ENCODE measurements around the gene SGSM2. TPM values are rescaled to one million over a fixed set of nuclear protein-coding genes. Genes with fewer than 3 reads are reported as not detected.

Gene SGSM2
- total and polyA plus RNA-seq, 2 of the 8 experiments (the other 6 are each of a cell fraction or from before 2014, with no cell fraction given): 44.5 to 77.7 TPM

- Histone ChIP-seq H3K23me2 (ENCODE audit: low read depth, low read length) (peaks cover 14% of the 10 kb centered on the region), H3K23ac (ENCODE audit: insufficient read length) (no peak overlapping the region), H4K5ac (ENCODE audit: insufficient read length, low read depth, low read length) (no peak overlapping the region), H4K91ac (replicated peaks; ENCODE audit: insufficient read length, low read length) (no peak overlapping the region), H3K4me3 (ENCODE audit: extremely low read depth in 1 of 4, insufficient read depth in 2 of 4, low read depth in 3 of 4, low read length in 4 of 4) (peak overlapping the region; percentile 51 to 85 (median 61); a peak in 7 of 8 replicates), H3K4ac (replicated peaks; ENCODE audit: insufficient read length, low read depth, low read length) (no peak overlapping the region), H3K14ac (ENCODE audit: insufficient read length) (no peak overlapping the region), H3K79me2 (ENCODE audit: control insufficient read depth in 1 of 2, insufficient read depth in 2 of 2, low read length in 2 of 2) (peaks cover 0 to 37% of the 10 kb centered on the region in 2 experiments; a peak in 2 of 4 replicates), H2BK5ac (ENCODE audit: low read depth, low read length) (no peak overlapping the region), H4K8ac (ENCODE audit: extremely low read depth, insufficient read depth, low read length) (no peak overlapping the region), H3K4me2 (ENCODE audit: insufficient read depth in 1 of 2, low read depth in 2 of 2, low read length in 2 of 2) (peak overlapping the region; percentile 81 to 99), H3K18ac (ENCODE audit: extremely low read depth, low read length) (no peak overlapping the region), H3K36me3 (ENCODE audit: control insufficient read depth in 2 of 4, insufficient read depth in 4 of 4, low read length in 3 of 4) (peaks cover 0 to 8% (median 5%) of the 10 kb centered on the region in 4 experiments; a peak in 3 of 8 replicates), H3K9ac (replicated peaks in 1 of 4; ENCODE audit: extremely low read depth in 1 of 4, low read depth in 3 of 4, low read length in 3 of 4) (no peak overlapping the region; a peak in 2 of 7 replicates), H2BK12ac (ENCODE audit: low read depth, low read length) (no peak overlapping the region), H3K56ac (replicated peaks; ENCODE audit: insufficient read length, low read depth, low read length) (no peak overlapping the region), H3K27ac (ENCODE audit: low read depth, low read length) (no peak overlapping the region), H4K20me1 (replicated peaks in 1 of 2; ENCODE audit: control insufficient read depth in 1 of 2, insufficient read depth in 2 of 2, low read length in 2 of 2) (peaks cover 16 to 21% of the 10 kb centered on the region in 2 experiments), H3K27me3 (replicated peaks in 1 of 4; ENCODE audit: control insufficient read depth in 3 of 4, extremely low read depth in 1 of 4, insufficient read depth in 3 of 4, low read length in 3 of 4) (no peaks in the 10 kb centered on the region), H2AK5ac (ENCODE audit: low read depth, low read length) (peak overlapping the region; percentile 70; the same call in 1 of the 2 replicates), H3K79me1 (ENCODE audit: low read depth, low read length) (peaks cover 20% of the 10 kb centered on the region; the same call in 1 of the 2 replicates), H2BK120ac (replicated peaks; ENCODE audit: low read depth, low read length) (no peak overlapping the region), H3K4me1 (replicated peaks in 1 of 4; ENCODE audit: control insufficient read depth in 3 of 4, insufficient read depth in 4 of 4, low read length in 3 of 4) (peaks cover 12 to 30% (median 16%) of the 10 kb centered on the region in 4 experiments), H2BK20ac (ENCODE audit: low read length) (no peak overlapping the region), H2BK15ac (ENCODE audit: low read length) (no peak overlapping the region), H3K9me3 (ENCODE audit: insufficient read depth in 2 of 2, low read depth in 1 of 2, low read length in 1 of 2) (no peaks in the 10 kb centered on the region), H2AFZ (ENCODE audit: low read length) (no peak overlapping the region)
- ChIA-PET CTCF (ENCODE audit: partially characterized antibody) (interaction anchor here (0.6 to 3.7 kb wide), 10 partner anchors 9 to 401 kb away, joined by 3 to 48 read pairs (median 4); no protein-coding TSS in a partner anchor), POLR2A (ENCODE audit: partially characterized antibody) (interaction anchor here (0.6 to 15.4 kb wide), 9 partner anchors 9 to 385 kb away, joined by 3 to 193 read pairs (median 6); partner anchors contain the start of genes MNT and TSR1)
- TF ChIP-seq CHD1 (IDR thresholded peaks at IDR 0.05; ENCODE audit: low read depth, low read length) (no peak), SUZ12 (IDR thresholded peaks at IDR 0.05; ENCODE audit: low read length) (no peak), GTF2F1 (IDR thresholded peaks at IDR 0.05; ENCODE audit: borderline replicate concordance, low read depth, low read length) (no peak), RXRA (IDR thresholded peaks at IDR 0.05; ENCODE audit: insufficient read depth, low read depth, low read length) (no peak), ATF3 (IDR thresholded peaks at IDR 0.05; ENCODE audit: insufficient read depth, low read depth, low read length) (no peak), EZH2 (IDR thresholded peaks at IDR 0.05; ENCODE audit: low read depth, low read length, severe bottlenecking) (no peak), GABPA (IDR thresholded peaks at IDR 0.05; ENCODE audit: borderline replicate concordance, insufficient read depth, low read length) (no peak)
- no peak for DNase-seq (ENCODE audit: low read depth in 1 of 2, low spot score in 2 of 2)
- WGBS, 2 experiments (ENCODE audit: extremely low coverage in 1 of 2, insufficient coverage in 1 of 2, insufficient read length in 1 of 2, insufficient replicate concordance in 2 of 2, low coverage in 1 of 2, low lambda C conversion rate in 2 of 2, missing lambda C conversion rate in 1 of 2): 92% methylated on average over 18 of the region's 18 CpGs; no CpG with 5 or more reads in 1 of the 2 experiments
- no peak for FAIRE-seq
Measured at GRCh38 chr17:2391597-2392251, 54.4 kb downstream of the SGSM2 start.

All from H1 (cell line).